Measurements from ENCODE around the gene HPRT1.

GRCh38 chrX:134416087-134416486 is 43.9 kb upstream of the HPRT1 start:
- TF ChIP-seq, protein P1, sequence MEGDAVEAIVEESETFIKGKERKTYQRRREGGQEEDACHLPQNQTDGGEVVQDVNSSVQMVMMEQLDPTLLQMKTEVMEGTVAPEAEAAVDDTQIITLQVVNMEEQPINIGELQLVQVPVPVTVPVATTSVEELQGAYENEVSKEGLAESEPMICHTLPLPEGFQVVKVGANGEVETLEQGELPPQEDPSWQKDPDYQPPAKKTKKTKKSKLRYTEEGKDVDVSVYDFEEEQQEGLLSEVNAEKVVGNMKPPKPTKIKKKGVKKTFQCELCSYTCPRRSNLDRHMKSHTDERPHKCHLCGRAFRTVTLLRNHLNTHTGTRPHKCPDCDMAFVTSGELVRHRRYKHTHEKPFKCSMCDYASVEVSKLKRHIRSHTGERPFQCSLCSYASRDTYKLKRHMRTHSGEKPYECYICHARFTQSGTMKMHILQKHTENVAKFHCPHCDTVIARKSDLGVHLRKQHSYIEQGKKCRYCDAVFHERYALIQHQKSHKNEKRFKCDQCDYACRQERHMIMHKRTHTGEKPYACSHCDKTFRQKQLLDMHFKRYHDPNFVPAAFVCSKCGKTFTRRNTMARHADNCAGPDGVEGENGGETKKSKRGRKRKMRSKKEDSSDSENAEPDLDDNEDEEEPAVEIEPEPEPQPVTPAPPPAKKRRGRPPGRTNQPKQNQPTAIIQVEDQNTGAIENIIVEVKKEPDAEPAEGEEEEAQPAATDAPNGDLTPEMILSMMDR (IDR thresholded peaks at IDR 0.05) = no peak
- TF ChIP-seq POLR2A (IDR thresholded peaks at IDR 0.05) = no peak
